KMS-11 (cell line): ENCODE data around the gene SLC12A8.

Experiments used
- H2AFZ ChIP-seq: fragments of 200-600 bp; sonication (generic); 2 replicates; pipeline ENCODE4 v1.6.1; 2016; ENCODE audit warnings: antibody characterized with exemption, mixed run types, low read depth
- H3K27ac ChIP-seq: fragments of 200-600 bp; sonication (generic); 2 replicates; pipeline ENCODE4 v1.6.1; 2016; ENCODE audit warnings: mild to moderate bottlenecking, mixed run types
- H3K27me3 ChIP-seq: fragments of 200-600 bp; sonication (generic); 2 replicates; pipeline ENCODE4 v1.6.1; 2017; ENCODE audit warnings: mild to moderate bottlenecking, low read depth, mixed run types, moderate library complexity; ENCODE audit not compliant: insufficient read depth
- H3K36me3 ChIP-seq: fragments of 200-600 bp; sonication (generic); 2 replicates; pipeline ENCODE4 v1.6.1; 2017; ENCODE audit warnings: mild to moderate bottlenecking, mixed run types; ENCODE audit not compliant: insufficient read depth
- H3K4me1 ChIP-seq: fragments of 200-600 bp; sonication (generic); 2 replicates; pipeline ENCODE4 v1.6.1; 2016; ENCODE audit warnings: mild to moderate bottlenecking, low read depth, mixed run types; ENCODE audit not compliant: poor library complexity, severe bottlenecking
- H3K4me2 ChIP-seq: fragments of 200-600 bp; sonication (generic); 2 replicates; pipeline ENCODE4 v1.7.0; 2016; ENCODE audit warnings: mild to moderate bottlenecking, mixed run types
- H3K4me3 ChIP-seq: fragments of 200-600 bp; sonication (generic); IDR thresholded peaks from 2 replicates; pipeline ENCODE4 v1.6.1; 2017; ENCODE audit warnings: low read depth, low read length, mixed read lengths; ENCODE audit not compliant: insufficient read depth
- H3K79me2 ChIP-seq: fragments of 200-600 bp; sonication (generic); 2 replicates; pipeline ENCODE4 v1.6.1; 2016; ENCODE audit warnings: low read depth, mixed run types; ENCODE audit not compliant: insufficient read depth
- H3K9ac ChIP-seq: fragments of 200-600 bp; sonication (generic); 2 replicates; pipeline ENCODE4 v1.6.1; 2016; ENCODE audit warnings: mild to moderate bottlenecking, mixed run types
- H4K20me1 ChIP-seq: fragments of 200-600 bp; sonication (generic); 2 replicates; pipeline ENCODE4 v1.6.1; 2016; ENCODE audit warnings: mild to moderate bottlenecking, mixed run types; ENCODE audit not compliant: insufficient read depth
- CTCF ChIP-seq: fragments of 200-600 bp; sonication (generic); conservative IDR thresholded peaks from 2 replicates; pipeline ENCODE4 v1.6.1; 2017; ENCODE audit warnings: low read depth, mild to moderate bottlenecking, antibody characterized with exemption, low read length, moderate library complexity, mixed read lengths

Gene SLC12A8

GRCh38 chr3:125194061-125194848 is 18.3 kb downstream of the SLC12A8 start:
- no peaks in the 10 kb centered on the region for H3K4me1 ChIP-seq
- no peak for TF ChIP-seq CTCF

GRCh38 chr3:125192190-125193035 is 20.1 kb downstream of the SLC12A8 start:
- Histone ChIP-seq H3K79me2 (no peaks in the 10 kb centered on the region), H3K4me2 (no peak overlapping the region), H3K9ac (no peak overlapping the region), H3K4me1 (no peaks in the 10 kb centered on the region), H3K36me3 (no peaks in the 10 kb centered on the region), H3K4me3 (no peak overlapping the region), H4K20me1 (no peaks in the 10 kb centered on the region), H3K27ac (no peak overlapping the region), H3K27me3 (no peaks in the 10 kb centered on the region), H2AFZ (no peak overlapping the region)
- no peak for TF ChIP-seq CTCF

More at GRCh38 chr3:125194061-125194848, 18.3 kb downstream of the SLC12A8 start:
- Histone ChIP-seq H3K27me3 (no peaks in the 10 kb centered on the region), H4K20me1 (no peaks in the 10 kb centered on the region), H3K79me2 (no peaks in the 10 kb centered on the region), H2AFZ (no peak overlapping the region), H3K36me3 (no peaks in the 10 kb centered on the region), H3K27ac (no peak overlapping the region), H3K4me3 (no peak overlapping the region), H3K9ac (no peak overlapping the region), H3K4me2 (no peak overlapping the region)

- Histone ChIP-seq H3K27ac (no peak overlapping the region), H3K4me3 (no peak overlapping the region), H3K27me3 (no peaks in the 10 kb centered on the region), H4K20me1 (no peaks in the 10 kb centered on the region), H3K79me2 (no peaks in the 10 kb centered on the region), H2AFZ (no peak overlapping the region), H3K4me1 (no peaks in the 10 kb centered on the region), H3K9ac (no peak overlapping the region), H3K4me2 (no peak overlapping the region), H3K36me3 (no peaks in the 10 kb centered on the region)
- TF ChIP-seq CTCF: no peak
Measured at GRCh38 chr3:125191730-125192129, 20.8 kb downstream of the SLC12A8 start.

GRCh38 chr3:125191256-125191655 is 21.3 kb downstream of the SLC12A8 start:
- Histone ChIP-seq H3K4me1 (no peaks in the 10 kb centered on the region), H3K27me3 (no peaks in the 10 kb centered on the region), H4K20me1 (no peaks in the 10 kb centered on the region), H3K4me3 (no peak overlapping the region), H3K4me2 (no peak overlapping the region), H3K9ac (no peak overlapping the region), H2AFZ (no peak overlapping the region), H3K79me2 (no peaks in the 10 kb centered on the region), H3K36me3 (no peaks in the 10 kb centered on the region), H3K27ac (no peak overlapping the region)
- no peak for TF ChIP-seq CTCF
